GM12878 (cell line): Measurements from ENCODE around the gene ANKRD44.

Source experiments
- ATF3 ChIP-seq: IDR thresholded peaks from 2 replicates; pipeline ENCODE4 v1.6.1; 2011; ENCODE audit warnings: low read depth, mild to moderate bottlenecking, low read length, moderate library complexity, borderline replicate concordance; ENCODE audit errors: extremely low read depth
- BCL11A ChIP-seq: IDR thresholded peaks from 2 replicates; pipeline ENCODE4 v1.6.1; 2011; ENCODE audit warnings: low read depth, low read length
- BCL3 ChIP-seq: IDR thresholded peaks from 2 replicates; pipeline ENCODE4 v1.6.1; 2011; ENCODE audit warnings: borderline replicate concordance, low read depth, mild to moderate bottlenecking, moderate library complexity, low read length; ENCODE audit not compliant: insufficient read depth, poor library complexity, severe bottlenecking
- CHD4 ChIP-seq: fragments of 200-600 bp; sonication (generic); IDR thresholded peaks from 2 replicates; pipeline ENCODE4 v1.6.1; 2016; ENCODE audit warnings: mild to moderate bottlenecking
- CTCF ChIP-seq, 3 experiments: IDR thresholded peaks in 2 of 3; conservative IDR thresholded peaks in 1 of 3; 2 replicates each; pipeline ENCODE4 v1.5.1; 2011; ENCODE audit warnings: low read depth in 3 of 3, low read length in 3 of 3, mild to moderate bottlenecking in 3 of 3, control low read depth in 2 of 3, moderate library complexity in 2 of 3, inconsistent platforms in 1 of 3, mixed read lengths in 1 of 3; ENCODE audit not compliant: control insufficient read depth in 2 of 3, insufficient read depth in 1 of 3; ENCODE audit errors: extremely low read depth in 1 of 3
- MAX ChIP-seq: IDR thresholded peaks from 2 replicates; pipeline ENCODE4 v1.6.1; 2012; ENCODE audit warnings: low read depth, low read length, improper control_type of control experiment
- PKNOX1 ChIP-seq: fragments of 450-650 bp; IDR thresholded peaks from 2 replicates; pipeline ENCODE4 v1.6.1; 2016; ENCODE audit warnings: mild to moderate bottlenecking
- REST ChIP-seq: IDR thresholded peaks from 2 replicates; pipeline ENCODE4 v1.6.1; 2012; ENCODE audit warnings: mild to moderate bottlenecking, low read depth, low read length
- SP1 ChIP-seq: IDR thresholded peaks from one replicate; pipeline ENCODE4 v1.6.1; 2011; ENCODE audit warnings: low read depth, low read length
- STAT3 ChIP-seq: IDR thresholded peaks from 2 replicates; pipeline ENCODE4 v1.6.1; 2011; ENCODE audit warnings: low read depth, low read length, improper control_type of control experiment
- ZBED1 ChIP-seq: IDR thresholded peaks from 2 replicates; pipeline ENCODE4 v1.6.1; 2016; ENCODE audit warnings: borderline replicate concordance
- ZBTB33 ChIP-seq: fragments of 450-650 bp; IDR thresholded peaks from 2 replicates; pipeline ENCODE4 v1.6.1; 2017; ENCODE audit warnings: mild to moderate bottlenecking
- ZNF207 ChIP-seq: fragments of 450-650 bp; IDR thresholded peaks from 2 replicates; pipeline ENCODE4 v1.6.1; 2014; ENCODE audit warnings: antibody characterized with exemption, mild to moderate bottlenecking, borderline replicate concordance

- no peak for TF ChIP-seq BCL3
- no peak for TF ChIP-seq SP1
- TF ChIP-seq ZBED1 = no peak
- no peak for TF ChIP-seq CTCF (IDR thresholded peaks at IDR 0.05 in 2 of 3, conservative IDR thresholded peaks at IDR 0.05 in 1 of 3; ENCODE audit: control insufficient read depth in 2 of 3, extremely low read depth in 1 of 3, insufficient read depth in 1 of 3, low read depth in 3 of 3, low read length in 3 of 3)
- TF ChIP-seq BCL11A = no peak
- no peak for TF ChIP-seq MAX
- no peak for TF ChIP-seq REST
- no peak for TF ChIP-seq ZNF207
- TF ChIP-seq ATF3 = no peak
- TF ChIP-seq PKNOX1 = no peak
- TF ChIP-seq CHD4 = no peak
- no peak for TF ChIP-seq STAT3
- no peak for TF ChIP-seq ZBTB33
Observed at GRCh38 chr2:197182668-197183067, 127.9 kb downstream of the ANKRD44 start.
